ENCODE results near the gene LRRTM4.

GRCh38 chr2:77054938-77055337, 467.2 kb downstream of the LRRTM4 start:
- TF ChIP-seq, protein P1, sequence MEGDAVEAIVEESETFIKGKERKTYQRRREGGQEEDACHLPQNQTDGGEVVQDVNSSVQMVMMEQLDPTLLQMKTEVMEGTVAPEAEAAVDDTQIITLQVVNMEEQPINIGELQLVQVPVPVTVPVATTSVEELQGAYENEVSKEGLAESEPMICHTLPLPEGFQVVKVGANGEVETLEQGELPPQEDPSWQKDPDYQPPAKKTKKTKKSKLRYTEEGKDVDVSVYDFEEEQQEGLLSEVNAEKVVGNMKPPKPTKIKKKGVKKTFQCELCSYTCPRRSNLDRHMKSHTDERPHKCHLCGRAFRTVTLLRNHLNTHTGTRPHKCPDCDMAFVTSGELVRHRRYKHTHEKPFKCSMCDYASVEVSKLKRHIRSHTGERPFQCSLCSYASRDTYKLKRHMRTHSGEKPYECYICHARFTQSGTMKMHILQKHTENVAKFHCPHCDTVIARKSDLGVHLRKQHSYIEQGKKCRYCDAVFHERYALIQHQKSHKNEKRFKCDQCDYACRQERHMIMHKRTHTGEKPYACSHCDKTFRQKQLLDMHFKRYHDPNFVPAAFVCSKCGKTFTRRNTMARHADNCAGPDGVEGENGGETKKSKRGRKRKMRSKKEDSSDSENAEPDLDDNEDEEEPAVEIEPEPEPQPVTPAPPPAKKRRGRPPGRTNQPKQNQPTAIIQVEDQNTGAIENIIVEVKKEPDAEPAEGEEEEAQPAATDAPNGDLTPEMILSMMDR (conservative IDR thresholded peaks at IDR 0.05; ENCODE audit: low read depth, low read length): no peak
- TF ChIP-seq EZH2 (IDR thresholded peaks at IDR 0.05; ENCODE audit: borderline replicate concordance, low read depth, low read length, poor library complexity, severe bottlenecking): no peak

All from A673 (cell line).